Loucy (cell line): ENCODE data around the gene KLHL3.
"Not testable (repeated sequence)": the region's sequence is repeated elsewhere in the genome, so short reads cannot be mapped to it uniquely, and the experiment has no call there.

Experiments used
- EZH2phosphoT487 ChIP-seq: fragments of 200-600 bp; IDR thresholded peaks from 2 replicates; pipeline ENCODE4 v1.6.1; 2018; ENCODE audit warnings: antibody characterized with exemption, mild to moderate bottlenecking, moderate library complexity, borderline replicate concordance
- TF ChIP-seq, protein P1 (sequence below): fragments of 200-600 bp; sonication (generic); conservative IDR thresholded peaks from 2 replicates; pipeline ENCODE4 v1.5.1; 2014; ENCODE audit warnings: mild to moderate bottlenecking, antibody characterized with exemption, low read length

DNA sequence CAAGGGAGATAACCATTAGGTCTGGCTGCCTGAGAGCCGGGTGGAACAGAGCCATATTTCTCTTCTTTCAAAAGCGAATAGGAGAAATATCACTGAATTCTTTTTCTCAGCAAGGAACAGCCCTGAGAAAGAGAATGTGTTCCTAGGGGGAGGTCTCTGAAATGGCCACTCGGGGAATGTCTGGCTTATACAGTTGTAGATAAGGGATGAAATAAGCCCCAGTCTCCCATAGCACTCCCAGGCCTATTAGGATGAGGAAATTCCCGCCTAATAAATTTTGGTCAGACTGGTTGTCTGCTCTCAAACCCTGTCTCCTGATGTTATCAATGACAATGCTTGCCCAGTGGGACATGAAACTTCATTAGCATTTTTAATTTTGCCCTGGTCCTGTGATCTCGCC is 32.0 kb upstream of the KLHL3 start:
- TF ChIP-seq, protein P1, sequence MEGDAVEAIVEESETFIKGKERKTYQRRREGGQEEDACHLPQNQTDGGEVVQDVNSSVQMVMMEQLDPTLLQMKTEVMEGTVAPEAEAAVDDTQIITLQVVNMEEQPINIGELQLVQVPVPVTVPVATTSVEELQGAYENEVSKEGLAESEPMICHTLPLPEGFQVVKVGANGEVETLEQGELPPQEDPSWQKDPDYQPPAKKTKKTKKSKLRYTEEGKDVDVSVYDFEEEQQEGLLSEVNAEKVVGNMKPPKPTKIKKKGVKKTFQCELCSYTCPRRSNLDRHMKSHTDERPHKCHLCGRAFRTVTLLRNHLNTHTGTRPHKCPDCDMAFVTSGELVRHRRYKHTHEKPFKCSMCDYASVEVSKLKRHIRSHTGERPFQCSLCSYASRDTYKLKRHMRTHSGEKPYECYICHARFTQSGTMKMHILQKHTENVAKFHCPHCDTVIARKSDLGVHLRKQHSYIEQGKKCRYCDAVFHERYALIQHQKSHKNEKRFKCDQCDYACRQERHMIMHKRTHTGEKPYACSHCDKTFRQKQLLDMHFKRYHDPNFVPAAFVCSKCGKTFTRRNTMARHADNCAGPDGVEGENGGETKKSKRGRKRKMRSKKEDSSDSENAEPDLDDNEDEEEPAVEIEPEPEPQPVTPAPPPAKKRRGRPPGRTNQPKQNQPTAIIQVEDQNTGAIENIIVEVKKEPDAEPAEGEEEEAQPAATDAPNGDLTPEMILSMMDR, result not testable (repeated sequence)
- not testable (repeated sequence) for TF ChIP-seq EZH2phosphoT487
